Measurements from ENCODE around the gene PCK2.
A peak's percentile ranks its signal among the peaks of the same experiment; 100 is the strongest.

The PCK2 gene

DNA sequence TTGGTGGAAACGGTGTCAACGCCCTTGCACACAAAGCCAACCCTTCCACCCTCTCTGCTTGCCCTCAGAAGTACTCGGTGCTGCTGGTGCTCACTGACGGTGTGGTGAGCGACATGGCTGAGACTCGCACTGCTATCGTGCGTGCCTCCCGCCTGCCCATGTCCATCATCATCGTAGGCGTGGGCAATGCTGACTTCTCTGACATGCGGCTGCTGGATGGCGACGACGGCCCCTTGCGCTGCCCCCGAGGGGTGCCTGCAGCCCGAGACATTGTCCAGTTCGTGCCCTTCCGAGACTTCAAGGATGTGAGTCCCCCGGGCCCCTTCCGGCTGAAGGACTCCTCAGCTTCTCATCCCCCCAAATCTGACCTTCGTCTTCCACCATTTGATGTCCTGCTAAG is 17.0 kb upstream of the PCK2 start:
- DNase-seq: no peak

DNA sequence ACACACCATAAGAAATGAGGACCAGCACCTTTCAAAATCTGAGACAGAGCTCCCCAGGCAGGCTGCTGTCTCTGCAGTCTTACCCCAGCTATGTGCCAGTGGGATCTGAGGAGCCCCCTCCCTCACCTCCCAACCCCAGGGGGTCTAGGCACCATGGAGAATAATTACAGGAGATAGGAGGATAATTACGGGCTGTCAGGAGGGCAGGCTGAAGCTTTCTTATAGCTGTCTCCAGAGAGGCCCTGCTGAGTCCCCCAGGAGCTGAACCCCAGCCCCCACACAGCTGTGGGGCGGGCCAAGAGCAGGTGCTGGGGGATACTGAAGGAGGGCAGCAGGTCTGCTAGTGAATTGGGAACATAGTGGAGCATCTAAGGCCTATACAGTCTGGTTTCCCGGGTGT is 16.0 kb upstream of the PCK2 start:
- no peak for DNase-seq

DNA sequence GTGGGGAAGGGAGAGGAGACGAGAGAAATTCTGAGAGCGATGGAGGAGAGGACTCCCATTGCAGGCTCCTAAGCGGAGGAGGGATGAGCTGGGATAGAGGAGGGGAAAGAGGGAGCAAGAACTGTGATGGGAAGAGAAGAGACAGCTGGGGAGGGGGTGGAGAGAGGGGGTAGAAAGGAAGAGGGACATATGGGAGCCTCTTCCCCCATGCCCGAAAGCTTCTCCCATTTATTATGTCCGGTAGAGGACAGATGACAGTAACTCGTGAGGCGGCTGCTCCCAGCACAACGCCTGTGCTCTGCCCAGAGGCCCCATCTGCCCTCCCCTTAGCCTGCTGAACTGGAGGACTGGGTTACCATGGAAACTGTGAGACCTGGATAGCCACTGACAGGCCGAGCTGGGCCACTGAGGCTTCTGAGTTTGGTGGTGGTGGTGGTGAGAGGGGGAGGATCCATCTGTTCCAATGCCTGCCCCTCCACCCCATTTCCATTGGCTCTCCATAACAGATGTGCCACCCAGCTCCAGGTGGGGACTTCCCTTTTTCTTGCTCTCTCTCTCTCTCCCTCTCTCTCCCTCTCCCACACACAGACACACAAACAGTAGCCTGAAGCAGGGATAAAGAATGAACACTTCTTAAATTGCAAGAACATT is 14.5 kb upstream of the PCK2 start:
- DNase-seq: no peak

DNA sequence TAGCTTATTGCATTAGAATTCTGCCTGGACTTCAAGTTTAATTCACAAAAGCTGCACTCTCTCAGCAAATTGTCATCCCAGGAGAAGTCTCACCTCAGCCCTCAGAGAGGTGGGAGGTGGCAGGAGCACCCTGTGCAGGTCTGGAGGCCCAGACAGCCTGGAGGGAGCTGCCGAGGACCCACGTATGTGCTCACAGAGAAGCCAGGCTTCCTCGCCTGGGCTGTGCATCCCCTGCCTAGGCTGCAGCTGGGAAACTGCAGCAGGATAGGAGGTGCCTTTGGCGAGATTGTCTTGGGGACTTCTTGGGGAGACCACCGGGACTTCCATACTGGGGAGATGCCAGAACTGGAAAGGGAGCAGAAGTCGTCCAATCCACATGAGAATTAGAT is 14.0 kb upstream of the PCK2 start:
- DNase-seq: no peak

DNA sequence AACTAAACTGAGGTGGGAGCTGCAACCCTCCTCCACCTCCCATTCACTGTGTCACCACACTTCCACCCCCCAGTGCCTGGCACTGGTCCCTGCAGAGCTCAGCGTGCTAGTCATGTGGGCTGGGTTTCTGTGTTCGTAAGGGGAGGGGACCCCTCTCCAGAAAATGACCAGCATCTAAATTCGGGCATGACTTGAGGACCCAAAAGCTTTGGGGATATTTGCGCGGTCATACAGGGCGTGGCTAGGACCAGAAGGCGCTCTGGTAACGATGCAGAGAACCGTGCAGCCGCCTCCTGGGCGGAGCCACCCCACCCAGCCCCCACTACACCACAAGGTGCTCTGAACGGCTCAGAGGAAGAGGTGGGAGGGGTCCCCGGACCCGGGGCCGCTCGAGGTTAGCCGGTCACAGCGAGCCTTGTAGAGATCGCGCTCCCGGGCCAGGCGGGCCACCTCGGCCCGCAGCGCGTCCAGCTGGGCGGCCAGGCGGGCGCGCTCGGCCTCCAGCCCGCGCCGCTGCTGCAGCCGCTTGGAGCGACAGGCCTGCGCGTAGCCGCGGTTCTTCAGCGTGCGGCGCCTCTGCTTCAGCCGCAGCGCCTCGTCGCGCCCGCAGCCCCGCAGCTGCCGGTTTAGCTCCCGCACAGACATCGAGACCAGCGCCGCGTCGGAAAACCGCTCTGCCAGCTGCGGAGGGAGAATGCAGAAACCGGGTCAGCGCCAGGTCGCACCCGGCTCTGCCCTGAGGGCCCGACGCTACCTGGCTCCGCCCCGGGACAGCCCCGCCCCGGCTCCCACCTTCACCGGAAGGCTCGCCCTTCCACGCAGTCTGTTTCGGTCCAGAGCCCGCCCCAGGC is 13.0 kb upstream of the PCK2 start:
- peak; percentile 20 for DNase-seq

DNA sequence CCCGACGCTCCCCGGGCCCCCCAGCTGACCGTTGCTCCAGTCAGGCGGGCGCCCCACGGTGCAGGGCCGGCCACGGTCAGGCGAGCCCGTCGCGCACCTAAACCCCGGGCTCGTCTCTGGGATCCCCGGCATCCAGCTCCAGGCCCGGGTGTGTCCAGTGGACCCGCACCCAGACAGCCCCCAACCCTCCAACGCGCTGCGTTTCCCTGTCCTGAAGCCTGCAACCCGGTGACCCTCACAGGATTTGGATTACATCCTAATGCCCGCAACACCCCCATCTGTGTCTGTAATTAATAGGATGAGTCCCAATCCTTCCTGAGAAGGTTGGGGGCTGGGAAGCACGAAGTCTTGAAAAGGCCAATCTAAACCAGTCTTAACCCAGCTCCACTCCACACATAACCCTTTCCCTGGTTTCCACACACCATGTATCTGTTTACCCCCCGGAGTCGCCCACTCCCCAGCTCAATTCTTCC is 12.3 kb upstream of the PCK2 start:
- no peak for DNase-seq

DNA sequence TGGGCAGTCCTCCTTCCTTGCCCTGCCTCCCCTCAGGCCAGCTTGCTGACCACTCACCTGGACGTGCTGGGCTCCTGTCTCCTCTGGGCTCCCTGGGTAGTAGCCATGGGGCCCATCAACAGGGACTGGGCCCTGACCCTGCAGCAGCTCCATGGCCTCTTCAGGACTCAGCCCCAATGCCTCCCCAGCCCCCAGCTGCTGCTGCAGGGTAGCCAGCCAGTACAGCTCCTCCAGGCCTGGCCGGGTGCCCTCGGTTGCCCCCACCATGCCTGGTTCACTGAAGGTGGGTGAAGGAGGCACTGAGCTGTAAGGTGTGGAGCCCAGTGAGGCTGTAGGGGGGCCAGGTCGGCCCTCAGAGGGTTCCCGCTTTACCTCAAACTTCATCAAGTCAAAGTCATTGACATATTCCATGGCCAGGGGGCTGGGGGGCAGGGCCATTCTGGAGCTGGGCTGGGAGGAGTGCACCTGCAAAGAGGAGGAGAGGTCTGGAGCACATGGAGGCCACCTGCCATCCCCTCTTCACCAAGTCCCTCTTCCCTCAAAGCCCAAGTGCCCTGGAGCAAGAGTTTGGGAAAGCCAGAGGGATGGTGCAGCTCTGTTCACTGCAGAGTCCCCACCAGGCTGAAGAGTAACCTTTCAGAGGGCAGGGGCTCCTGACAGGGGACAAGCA is 11.6 kb upstream of the PCK2 start:
- DNase-seq: no peak

DNA sequence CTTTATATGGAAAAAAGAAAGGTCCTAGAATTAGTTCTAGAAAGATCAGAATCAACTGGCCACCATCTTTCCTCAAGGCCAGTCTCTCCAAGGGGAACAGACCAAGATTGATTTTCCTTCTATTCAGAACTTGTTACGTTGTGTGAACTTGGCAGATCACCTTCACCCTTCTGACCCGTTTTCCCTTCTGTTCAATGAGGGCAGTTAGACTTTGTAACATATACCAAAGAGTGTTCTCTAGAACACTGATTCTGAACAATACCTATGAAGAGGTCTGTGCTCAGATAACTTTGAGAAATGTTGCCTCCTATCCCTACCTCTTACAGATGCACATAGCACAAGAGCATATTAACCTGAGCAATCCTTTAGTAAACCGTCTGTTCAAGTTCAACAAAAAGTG is 10.6 kb upstream of the PCK2 start:
- no peak for DNase-seq

DNA sequence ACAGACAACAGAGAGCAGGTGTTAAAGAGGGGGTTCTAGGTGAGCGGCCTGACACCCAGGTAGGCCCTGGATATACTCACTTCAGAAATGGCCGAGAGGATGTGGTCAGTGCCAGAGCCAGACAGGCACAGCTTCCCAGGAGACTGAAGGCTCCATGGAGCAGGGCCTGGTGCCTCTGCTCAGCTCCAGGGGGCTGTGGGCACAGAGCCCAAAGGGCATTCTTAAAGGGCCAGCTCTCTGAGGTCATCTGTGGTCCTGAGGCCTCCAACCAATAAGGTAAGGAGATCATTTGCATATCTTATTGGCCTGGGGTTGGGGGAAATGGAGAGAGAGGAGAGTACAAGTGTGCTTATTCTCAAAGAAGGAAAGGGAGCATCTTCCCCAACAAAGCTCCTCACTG is 9.7 kb upstream of the PCK2 start:
- DNase-seq: peak; percentile 12

DNA sequence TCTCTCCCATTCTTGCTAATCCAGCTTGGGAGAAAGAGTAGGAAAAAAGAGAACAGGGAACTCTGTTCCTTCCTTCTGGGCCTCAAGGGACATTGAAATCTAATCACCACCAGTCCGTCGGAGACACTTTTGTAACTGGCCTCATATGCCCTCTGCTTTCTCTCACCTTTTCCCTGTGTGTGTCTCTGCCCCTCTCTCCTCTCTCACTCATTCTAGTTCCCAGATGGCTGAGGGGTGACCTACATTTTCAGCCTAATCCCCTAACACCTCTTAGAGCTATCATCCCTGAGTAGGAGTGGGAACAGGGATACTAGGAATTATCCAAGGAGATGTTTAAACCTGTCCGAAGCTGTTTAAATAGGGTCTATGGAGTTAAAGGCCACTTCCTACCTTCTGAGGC is 8.9 kb upstream of the PCK2 start:
- no peak for DNase-seq

DNA sequence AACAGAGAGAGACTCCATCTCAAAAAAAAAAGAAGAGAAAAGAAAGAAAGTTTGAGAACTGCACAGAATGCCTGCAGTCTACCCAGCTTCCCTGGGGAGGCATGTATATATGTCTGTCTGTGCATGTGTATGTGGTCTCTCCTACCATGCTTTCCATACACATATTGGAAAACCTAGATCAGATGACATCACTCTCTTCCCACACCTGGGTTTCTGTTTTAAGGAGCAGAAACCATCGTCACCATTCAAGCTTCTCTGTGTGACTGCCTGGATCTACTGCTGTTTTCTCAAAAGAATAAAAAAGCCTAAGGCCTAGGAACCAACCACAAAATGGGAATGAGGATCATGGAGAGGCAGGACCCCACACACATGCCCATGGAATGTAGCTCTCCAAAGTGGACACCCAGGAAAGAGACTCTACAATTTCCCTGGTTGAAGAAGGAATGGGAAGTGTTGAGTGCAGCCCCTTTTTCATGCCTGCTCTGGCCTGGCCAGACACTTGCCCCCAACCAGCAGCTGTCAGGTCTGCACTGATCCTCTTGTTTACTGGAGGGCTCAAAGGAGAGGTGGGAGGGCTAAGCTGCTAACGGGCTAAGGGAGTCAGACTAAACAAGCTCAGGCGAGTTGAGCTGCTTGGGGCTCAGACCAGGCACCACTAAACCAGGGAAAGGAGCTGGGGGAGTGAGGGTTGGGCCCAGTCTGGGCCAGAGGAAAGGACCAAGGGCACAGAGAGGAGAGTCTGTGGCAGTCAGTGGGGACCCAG is 7.7 kb upstream of the PCK2 start:
- no peak for DNase-seq

DNA sequence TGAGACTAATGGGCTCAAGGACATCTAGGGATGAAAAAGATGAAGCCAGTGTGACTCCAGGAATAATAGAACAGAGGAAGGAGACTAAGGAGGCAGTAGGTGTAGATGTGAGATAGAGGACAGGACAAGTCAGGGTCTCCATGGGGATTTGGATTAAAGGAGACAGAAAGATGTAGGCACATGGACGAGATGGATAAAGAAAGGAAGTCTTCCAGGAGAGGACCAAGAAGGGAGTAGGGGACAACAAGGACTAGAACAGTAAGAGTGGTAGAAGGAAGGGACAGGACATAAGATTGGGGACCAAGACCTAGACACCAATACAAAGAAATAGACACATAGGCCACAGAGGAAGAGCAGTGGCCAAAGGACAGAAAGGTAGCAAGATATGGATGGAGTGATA is 7.1 kb upstream of the PCK2 start:
- no peak for DNase-seq

DNA sequence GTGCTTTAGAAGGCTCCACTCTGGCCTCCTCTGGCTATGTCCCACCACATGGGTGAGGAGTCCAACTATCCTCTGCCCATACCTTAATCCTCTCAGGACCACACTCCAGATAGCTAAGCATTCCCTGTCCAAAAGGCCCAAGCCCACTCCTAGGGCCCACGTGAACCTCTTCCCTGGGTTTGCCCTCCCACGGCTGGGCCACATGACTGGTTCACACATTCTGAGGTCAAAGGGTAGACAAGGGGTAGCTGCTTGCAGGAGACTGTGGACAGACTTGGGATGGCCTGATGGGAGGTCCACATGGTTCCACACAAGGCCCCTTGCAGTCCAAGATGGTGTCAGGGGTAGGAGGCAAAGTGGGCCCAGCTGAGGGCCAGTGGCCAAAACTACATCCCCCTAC is 6.0 kb upstream of the PCK2 start:
- DNase-seq: no peak

DNA sequence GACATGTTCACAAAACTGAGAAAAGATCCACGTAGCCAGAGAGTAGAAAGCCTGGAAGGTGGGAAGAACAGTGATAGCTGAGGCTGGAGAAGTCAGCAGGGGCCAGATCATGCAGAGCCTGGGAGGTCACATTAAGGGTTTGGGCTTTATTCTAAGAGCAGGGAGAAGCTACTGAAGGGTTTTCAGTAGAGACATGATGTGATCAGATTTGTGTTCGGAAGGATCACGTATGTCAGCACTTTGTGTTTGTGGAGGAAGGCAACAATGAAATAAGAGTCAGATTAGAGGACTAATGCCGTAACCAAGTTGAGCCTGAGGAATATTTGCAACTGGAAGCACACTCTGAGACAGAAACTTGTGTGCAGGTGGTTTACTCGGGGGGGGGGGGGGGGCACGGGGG is 4.2 kb upstream of the PCK2 start:
- no peak for DNase-seq

DNA sequence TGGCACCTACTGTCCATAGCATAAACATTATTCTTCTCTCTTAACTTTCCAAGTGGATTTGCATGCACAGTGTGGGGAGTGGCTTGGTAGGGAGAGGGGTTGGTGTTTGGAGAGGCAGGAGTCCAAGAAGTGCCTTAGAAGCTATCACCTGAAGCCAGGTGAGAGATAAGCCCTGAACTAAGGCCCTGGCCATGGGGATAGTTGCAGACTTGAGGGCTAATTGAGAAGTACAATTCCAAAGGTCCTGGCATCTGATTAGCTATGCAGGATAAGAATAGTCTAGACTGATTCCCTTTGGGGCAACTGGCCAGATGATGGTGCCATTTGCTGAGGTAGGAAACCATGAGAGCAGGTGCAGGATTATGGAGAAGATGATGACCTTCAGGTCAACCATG is 2.0 kb upstream of the PCK2 start:
- DNase-seq: no peak

DNA sequence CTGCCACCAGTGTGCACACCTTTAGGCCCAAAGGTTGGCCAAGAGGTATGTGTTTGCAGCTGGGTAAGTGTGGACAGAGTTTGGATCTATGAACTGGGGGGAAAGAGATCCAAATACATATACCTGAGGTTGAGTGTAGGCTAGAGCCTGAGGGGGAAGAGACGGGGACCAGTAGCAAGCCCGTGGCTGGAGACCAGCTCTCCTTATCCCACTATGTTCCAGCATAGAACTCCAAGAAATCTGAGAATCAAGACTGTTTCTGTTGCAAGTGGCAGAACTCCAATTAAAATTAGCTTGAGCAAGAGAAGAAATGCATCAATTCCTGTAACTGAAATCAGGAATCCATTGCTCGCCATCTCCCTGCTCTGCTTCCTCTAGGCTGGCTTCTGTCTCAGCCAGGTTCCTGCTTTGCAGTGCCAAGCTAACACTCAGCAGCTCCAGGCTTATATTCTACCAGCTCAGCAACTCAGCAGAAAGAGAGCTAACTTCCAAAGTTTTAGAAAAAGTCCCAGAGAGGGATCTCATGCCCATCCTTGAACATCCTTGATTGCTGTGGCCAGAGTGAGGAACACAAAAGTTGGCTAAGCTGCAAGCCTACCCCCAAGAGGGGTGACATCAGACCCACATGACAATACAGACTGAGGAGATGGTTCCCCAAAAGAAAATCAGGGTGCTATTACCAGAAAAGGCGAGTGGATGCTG is 1.5 kb upstream of the PCK2 start:
- DNase-seq: no peak

DNA sequence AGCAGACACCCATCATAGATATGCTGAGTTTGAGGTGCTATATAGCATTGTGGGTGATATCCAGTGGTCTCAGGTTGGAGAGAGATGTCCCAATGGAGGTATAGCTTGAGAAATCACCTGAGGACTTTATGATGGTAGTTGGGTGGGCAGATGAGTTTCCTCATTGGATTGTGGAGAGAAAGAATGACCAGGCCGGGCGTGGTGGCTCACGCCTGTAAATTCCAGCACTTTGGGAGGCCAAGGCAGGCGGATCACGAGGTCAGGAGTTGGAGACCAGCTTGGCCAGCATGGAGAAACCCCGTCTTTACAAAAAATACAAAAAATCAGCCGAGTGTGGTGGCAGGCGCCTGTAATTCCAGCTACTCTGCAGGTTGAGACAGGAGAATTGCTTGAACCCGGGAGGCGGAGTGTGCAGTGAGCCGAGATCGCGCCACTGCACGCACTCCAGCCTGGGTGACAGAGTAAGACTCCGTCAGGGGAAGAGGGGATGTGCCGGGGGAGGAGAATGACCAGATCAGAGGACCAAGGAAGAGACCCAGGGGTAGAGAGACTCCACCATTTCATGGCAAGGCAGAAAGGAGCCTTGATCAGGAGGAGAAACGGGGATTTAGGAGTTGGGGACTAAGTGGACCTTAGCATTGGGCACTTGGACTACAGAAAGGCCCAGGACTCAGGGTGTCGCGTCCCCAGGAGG is 757 bp upstream of the PCK2 start:
- no peak for DNase-seq

DNA sequence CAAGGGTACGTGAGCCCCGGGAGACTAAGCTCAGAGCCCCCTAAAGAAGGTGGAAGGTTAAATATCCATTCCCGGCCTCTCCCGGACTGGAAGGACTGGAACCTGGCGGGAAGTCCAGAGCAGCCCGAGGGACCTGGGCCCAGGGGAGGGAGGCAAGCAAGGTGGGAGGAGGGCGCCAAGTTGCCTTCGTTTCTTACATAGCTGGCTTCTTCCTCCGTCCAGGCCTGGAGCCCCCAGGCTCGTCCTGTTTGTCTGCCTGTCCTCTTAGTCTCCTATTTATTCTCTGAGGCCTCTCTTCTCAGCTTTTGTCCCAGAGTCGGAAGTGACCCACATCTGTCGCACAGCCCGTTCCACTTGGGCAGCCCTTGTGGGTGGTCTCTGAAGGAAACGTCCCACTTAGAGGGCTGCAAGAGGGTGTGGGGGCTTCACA is 745 bp downstream of the PCK2 start:
- DNase-seq: peak; percentile 5

DNA sequence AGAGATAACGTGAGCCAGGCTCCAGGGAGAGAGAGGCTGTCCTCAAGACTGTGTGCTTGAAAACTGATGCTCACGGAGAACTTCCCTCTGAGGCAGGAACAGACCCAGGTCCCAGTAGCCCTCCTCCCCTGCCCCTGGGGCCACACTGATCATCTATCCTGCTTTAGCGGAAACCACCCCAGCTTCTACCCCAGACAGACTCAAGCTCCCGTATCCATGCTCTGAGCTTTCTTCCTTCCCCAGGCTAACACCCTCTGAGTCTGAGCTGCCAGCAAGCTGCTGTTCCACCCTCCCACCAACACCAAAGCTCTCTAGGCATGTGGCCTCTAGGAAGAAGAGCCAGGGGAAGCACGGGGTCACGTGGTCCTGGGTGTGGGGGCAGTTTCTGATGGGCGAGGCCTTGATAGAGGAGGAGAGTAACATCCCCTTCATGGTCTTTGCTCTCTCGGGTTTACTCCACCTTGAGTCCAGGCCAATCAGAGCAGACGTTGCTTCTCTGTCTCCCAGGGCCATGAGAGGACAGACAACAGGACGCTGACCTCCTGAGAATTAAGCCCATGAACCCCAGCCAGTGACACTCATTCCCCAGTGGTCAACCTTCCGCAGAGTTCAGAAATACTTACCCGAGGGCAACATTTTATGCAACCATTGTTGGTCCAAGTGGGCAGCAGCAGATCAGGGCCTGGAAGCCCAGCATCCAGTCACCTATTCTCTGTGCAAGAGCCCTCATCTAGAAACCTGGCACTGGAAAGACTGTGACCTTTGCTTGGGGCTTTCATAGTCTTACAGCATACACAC is 1.4 kb downstream of the PCK2 start:
- DNase-seq: peak; percentile 77

DNA sequence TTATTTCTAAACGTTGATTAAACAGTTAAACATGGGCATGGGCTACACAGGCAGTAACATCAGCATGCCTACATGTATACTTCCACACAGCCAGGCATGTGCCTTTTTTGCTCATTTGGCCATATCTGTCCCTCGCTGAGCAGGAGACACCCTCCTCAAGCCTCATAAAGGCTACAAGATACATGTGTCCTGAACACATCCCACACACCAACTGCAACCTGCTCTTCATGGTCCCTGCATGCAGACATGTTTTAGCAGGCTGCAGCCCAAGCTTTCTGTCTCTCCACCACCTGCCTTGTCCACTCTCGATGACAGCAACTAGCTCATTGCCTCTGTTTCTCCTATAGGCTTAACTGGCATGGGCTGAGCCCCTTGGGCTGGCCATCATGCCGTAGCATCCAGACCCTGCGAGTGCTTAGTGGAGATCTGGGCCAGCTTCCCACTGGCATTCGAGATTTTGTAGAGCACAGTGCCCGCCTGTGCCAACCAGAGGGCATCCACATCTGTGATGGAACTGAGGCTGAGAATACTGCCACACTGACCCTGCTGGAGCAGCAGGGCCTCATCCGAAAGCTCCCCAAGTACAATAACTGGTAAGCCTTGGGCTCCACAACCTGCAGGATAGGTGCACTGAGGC is 2.6 kb downstream of the PCK2 start:
- DNase-seq: no peak

All from fibroblast of skin of back (primary cell).